Mononuclear cell (primary cell): Measurements from ENCODE around the gene PICK1. TPM values are rescaled to one million over a fixed set of nuclear protein-coding genes. Genes with fewer than 3 reads are reported as not detected.

Experiments used
- H3K27me3 ChIP-seq: 2 replicates; pipeline ENCODE4 v1.6.0; 2011; ENCODE audit warnings: low read length, control low read depth; ENCODE audit not compliant: insufficient read depth
- H3K4me1 ChIP-seq: 2 replicates; pipeline ENCODE4 v1.5.1; 2011; ENCODE audit warnings: mild to moderate bottlenecking, low read length, control low read depth; ENCODE audit not compliant: insufficient read depth
- H3K4me3 ChIP-seq: 2 replicates; pipeline ENCODE4 v1.5.1; 2011; ENCODE audit warnings: mild to moderate bottlenecking, low read length, moderate library complexity
- H3K9me3 ChIP-seq: 2 replicates; pipeline ENCODE4 v1.5.1; 2011; ENCODE audit warnings: low read depth, mild to moderate bottlenecking, control low read depth, low read length
- total RNA-seq: library from RNA; depleted of rRNA; stranded (reverse); fragments of >200 nt; gene quantifications from one replicate; pipeline ENCODE4 v1.2.3, GENCODE V29; 2012

Gene PICK1
- total RNA-seq, 1 donor: 10.6 TPM

DNA sequence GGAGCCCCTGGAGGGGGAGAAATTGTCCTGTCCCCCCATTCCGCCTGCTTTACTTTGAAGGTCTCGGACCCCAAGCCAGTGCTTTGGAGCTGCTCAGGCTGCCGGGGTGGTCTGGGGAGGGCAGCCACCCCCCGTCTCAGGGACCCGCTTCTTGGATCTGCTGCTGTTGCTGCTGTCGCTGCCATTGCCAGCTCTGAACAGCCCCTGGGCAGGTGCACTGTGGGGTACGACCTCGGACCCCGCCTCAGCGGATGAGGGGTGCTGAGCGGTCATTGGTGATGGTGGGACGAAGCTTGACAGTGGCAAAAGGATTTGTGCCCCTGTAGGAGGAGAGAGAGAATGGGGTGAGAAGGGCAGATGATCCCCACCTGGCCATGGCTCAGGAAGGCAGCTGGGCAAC is 27.9 kb downstream of the PICK1 start:
- H3K4me1 ChIP-seq: peaks cover 11% of the 10 kb centered on the region
- H3K27me3 ChIP-seq: peaks cover 27% of the 10 kb centered on the region
- no peaks in the 10 kb centered on the region for H3K9me3 ChIP-seq
- H3K4me3 ChIP-seq: no peak overlapping the region

GRCh38 chr22:38085501-38085900 is 28.3 kb downstream of the PICK1 start:
- Histone ChIP-seq H3K4me1 (peaks cover 11% of the 10 kb centered on the region), H3K4me3 (no peak overlapping the region), H3K27me3 (peaks cover 23% of the 10 kb centered on the region), H3K9me3 (no peaks in the 10 kb centered on the region)

GRCh38 chr22:38086001-38086845 is 29.0 kb downstream of the PICK1 start:
- no peaks in the 10 kb centered on the region for H3K9me3 ChIP-seq
- H3K4me1 ChIP-seq: peaks cover 11% of the 10 kb centered on the region
- H3K4me3 ChIP-seq: no peak overlapping the region
- H3K27me3 ChIP-seq: peaks cover 17% of the 10 kb centered on the region

- H3K4me1 ChIP-seq: peaks cover 4% of the 10 kb centered on the region
- peaks cover 12% of the 10 kb centered on the region for H3K27me3 ChIP-seq
- H3K9me3 ChIP-seq: no peaks in the 10 kb centered on the region
- H3K4me3 ChIP-seq: no peak overlapping the region
Observed at GRCh38 chr22:38086942-38087341, 29.7 kb downstream of the PICK1 start.

DNA sequence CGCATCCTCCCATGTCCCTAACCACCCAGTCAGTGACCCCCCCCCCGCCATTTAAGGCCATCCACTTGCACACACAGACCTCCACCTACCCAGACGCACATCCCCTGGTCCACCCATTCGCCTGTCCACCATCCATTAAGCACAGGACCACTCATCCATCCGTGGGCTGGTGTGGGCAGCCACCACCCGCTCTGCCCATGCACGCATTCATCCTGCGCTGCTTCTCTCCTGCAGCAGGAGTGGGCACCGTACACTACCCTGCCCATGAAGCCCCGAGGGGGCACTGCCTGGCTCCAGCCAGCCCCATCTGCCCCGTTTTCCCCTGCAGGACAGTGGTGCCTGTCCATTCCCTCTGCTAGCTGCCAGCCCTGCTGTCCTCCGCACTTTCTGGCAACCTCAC is 30.7 kb downstream of the PICK1 start:
- peaks cover 5% of the 10 kb centered on the region for H3K27me3 ChIP-seq
- no peaks in the 10 kb centered on the region for H3K4me1 ChIP-seq
- H3K4me3 ChIP-seq: no peak overlapping the region
- no peaks in the 10 kb centered on the region for H3K9me3 ChIP-seq

DNA sequence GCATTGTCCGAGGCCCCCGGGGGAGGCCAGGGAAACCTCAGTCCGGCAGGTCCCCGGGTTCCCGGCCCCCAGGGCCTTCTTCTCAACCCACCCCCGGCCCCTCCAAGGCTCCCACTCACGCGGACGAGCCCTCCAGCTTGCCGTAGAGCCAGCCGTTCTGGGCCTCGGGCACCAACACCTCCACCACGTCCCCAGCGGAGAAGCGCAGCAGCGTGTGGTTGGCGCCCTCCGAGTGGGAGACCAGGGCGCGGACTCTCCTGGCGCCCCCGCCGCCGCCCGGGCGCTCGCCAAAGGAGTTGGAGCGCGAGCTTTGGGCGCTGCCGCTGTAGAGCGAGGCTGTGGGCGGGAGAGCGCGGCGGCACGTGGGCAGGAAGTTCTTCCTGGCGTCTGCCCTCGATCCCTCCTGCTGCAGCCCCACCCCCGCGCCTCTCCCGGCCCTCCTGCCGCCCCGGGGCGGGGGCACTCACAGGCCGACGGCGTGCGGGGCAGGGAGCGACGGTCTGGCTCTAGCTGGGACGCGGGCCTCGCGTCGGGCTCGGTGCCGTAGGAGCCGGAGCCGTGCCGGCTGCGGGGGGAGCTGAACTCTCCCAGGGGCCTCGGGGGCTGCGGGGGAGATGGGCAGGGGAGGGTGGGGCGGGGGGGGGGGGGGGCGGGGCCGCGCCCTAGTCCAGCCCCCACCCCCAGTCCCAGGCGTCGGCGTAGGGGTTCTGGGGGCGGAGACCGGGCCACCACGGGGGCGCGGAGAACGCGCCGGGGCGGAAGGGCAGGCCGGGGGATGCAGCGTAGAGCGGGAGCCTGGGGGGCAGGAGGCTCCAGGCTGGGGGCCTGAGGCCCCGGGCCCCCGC is 31.6 kb downstream of the PICK1 start:
- H3K9me3 ChIP-seq: no peaks in the 10 kb centered on the region
- H3K4me1 ChIP-seq: no peaks in the 10 kb centered on the region
- no peak overlapping the region for H3K4me3 ChIP-seq
- H3K27me3 ChIP-seq: no peaks in the 10 kb centered on the region

DNA sequence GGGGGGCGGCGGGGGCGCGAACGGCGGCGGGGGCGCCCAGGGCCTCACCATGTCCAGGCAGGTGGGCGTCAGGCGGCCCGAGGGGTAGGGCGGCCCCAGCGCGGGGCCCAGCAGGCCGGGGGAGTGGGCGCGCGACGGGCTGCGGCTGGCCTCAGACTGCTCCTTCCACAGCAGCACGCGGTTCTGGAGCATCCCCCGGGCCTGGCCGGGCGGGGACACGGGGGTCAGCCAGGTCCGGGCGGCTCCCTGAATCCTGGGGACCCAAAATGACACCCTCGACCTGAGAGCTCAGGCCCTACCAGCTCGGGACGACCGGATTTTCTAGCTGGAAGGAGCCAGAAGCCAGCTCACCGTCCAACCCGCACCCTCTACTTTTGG is 32.3 kb downstream of the PICK1 start:
- H3K9me3 ChIP-seq: no peaks in the 10 kb centered on the region
- H3K4me3 ChIP-seq: no peak overlapping the region
- H3K4me1 ChIP-seq: no peaks in the 10 kb centered on the region
- no peaks in the 10 kb centered on the region for H3K27me3 ChIP-seq

DNA sequence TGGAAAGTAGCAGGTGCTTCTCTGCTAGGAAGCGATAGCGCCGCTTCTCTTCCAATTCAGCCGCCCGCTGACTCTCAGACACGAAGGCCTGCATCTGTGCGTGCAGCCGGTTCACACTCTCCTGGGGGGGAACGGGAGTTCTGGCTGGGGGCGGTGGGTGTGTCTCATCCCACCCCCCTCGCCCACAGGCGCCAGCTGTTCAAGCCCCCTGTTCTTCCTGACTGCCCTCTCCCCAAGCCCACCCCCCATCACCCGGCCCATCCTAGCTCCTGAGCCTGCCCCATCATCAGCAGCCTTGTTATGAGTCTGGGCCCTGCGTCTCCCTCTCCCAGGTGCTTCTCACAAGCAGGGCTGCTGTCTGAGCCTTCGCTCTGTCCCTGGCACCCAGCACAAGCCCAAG is 39.9 kb downstream of the PICK1 start:
- Histone ChIP-seq H3K9me3 (no peaks in the 10 kb centered on the region), H3K27me3 (no peaks in the 10 kb centered on the region), H3K4me3 (no peak overlapping the region), H3K4me1 (no peaks in the 10 kb centered on the region)

- no peak overlapping the region for H3K4me3 ChIP-seq
- no peaks in the 10 kb centered on the region for H3K4me1 ChIP-seq
- H3K27me3 ChIP-seq: no peaks in the 10 kb centered on the region
- no peaks in the 10 kb centered on the region for H3K9me3 ChIP-seq
Observed at GRCh38 chr22:38097557-38098409, 40.6 kb downstream of the PICK1 start.

DNA sequence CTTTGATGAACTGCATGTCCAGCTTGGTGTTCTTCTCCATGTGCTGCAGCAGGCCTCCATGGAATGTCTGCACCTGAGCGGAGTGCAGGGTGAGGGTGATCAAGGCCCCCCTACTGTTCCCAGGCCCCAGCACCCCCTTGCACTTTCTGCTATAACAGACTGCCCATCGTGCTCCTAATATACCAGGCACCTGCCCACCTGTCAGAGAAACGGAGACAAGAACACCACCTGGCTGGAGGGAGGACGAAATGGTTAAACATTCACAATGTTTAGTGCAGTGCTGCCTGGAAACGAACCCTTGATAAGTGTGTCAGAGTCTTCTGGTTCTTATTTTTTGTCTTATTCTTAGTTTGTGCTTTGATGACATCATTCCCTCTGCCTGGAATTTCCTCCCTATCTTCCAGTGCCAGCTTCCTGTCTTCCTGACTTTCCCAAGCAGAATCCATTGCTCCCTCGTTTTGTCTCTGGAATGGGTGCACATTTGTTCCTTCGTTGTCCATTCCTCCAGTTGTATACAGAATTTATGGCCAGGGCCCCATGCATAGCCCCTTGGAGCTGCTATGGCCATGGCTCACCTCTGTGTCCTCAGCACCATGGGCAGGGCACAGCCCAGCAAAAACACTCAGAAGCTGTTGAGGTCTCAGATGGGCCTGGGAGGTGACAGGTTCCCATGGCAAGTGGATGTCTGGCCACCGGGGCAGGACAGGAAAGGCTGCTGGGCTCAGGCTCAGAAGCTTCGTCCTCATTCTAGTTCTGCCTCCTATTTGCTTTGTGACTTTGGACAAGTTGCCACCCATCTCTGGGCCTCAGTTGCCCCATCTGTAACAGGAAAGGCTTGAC is 41.4 kb downstream of the PICK1 start:
- H3K9me3 ChIP-seq: no peaks in the 10 kb centered on the region
- H3K4me1 ChIP-seq: no peaks in the 10 kb centered on the region
- no peak overlapping the region for H3K4me3 ChIP-seq
- no peaks in the 10 kb centered on the region for H3K27me3 ChIP-seq

GRCh38 chr22:38103641-38104040 is 46.4 kb downstream of the PICK1 start:
- Histone ChIP-seq H3K4me3 (no peak overlapping the region), H3K9me3 (no peaks in the 10 kb centered on the region), H3K4me1 (no peaks in the 10 kb centered on the region), H3K27me3 (no peaks in the 10 kb centered on the region)

DNA sequence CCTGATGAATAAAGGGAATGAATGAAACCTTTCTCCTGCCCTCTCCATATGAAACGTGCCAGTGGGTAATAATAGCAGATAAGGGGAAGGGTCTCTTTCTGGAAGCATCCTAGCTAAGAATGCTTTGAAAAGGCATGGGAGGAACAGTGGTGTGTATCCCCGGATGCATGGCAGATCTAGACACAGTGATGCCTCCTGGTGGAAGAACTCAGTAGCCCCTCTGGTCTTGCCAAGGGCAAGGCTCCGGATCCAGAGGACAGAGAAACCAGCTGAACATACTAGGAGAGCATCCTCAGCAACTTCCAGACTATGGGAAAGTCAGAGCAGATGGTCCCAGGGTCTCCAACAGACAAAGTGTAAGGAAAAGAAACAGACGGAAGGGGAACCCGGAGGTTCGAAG is 46.9 kb downstream of the PICK1 start:
- Histone ChIP-seq H3K9me3 (no peaks in the 10 kb centered on the region), H3K27me3 (no peaks in the 10 kb centered on the region), H3K4me1 (no peaks in the 10 kb centered on the region), H3K4me3 (no peak overlapping the region)

DNA sequence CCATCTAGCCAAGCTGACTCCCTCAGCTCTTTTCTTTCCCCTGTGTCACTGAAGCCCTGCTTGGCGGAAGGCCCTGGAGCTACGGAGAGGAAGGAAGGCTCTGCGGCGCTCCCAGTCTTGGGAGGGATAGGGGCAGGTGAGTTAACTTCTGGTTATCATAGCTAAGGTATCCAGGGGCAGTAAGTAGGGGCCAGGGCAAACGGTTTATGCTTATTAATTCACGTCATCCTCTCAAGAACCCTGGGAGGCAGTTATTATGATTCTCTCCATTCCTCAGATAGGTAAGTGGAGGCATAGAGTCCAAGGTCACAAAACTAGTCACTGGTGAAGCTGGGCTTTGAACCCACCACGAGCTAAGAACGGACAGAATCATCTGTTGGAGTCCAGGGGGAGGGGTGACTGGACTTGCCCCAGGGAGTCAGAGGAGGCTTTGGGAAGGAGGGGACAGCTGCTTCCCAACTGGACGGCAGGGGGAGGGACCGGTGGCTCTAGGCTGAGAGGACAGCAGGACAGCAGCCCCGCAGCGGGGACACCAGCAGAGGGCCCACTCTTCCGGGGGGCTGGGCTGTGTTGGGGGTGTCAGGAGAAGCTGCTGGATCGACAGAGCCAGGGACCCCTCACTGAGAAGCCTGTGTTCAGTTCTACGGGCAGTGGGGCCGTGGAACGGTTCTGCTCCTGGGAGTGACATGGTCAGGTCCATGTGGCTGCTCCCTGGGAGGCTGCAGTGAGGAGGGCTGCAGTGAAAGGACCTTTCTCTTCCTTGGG is 49.8 kb downstream of the PICK1 start:
- H3K4me1 ChIP-seq: no peaks in the 10 kb centered on the region

More for the DNA sequence above, 49.8 kb downstream of the PICK1 start:
- H3K27me3 ChIP-seq: no peaks in the 10 kb centered on the region
- no peak overlapping the region for H3K4me3 ChIP-seq
- no peaks in the 10 kb centered on the region for H3K9me3 ChIP-seq
